Measurements from ENCODE around the gene ERGIC1. TPM values are rescaled to one million over a fixed set of nuclear protein-coding genes. Genes with fewer than 3 reads are reported as not detected.
A peak's percentile ranks its signal among the peaks of the same experiment; 100 is the strongest.

ERGIC1 gene
- total and polyA plus RNA-seq, 2 of the 13 experiments (the other 11 are each of a cell fraction or from before 2014, with no cell fraction given): 78.5 to 184 TPM

- no peak for TF ChIP-seq HMGXB3 (CRISPR knock-in tag; IDR thresholded peaks at IDR 0.05; ENCODE audit: borderline replicate concordance)
- no peak for TF ChIP-seq RAD51 (IDR thresholded peaks at IDR 0.05; ENCODE audit: borderline replicate concordance)
- TF ChIP-seq ZNF451 (CRISPR knock-in tag; IDR thresholded peaks at IDR 0.05): 0 out of 2 replicates have a peak, but pooled peaks have one; percentile 60
- TF ChIP-seq MED1 (CRISPR knock-in tag; IDR thresholded peaks at IDR 0.05): peak; percentile 92
- 0 out of 2 replicates have a peak, but pooled peaks have one; percentile 24 for TF ChIP-seq ISL2 (CRISPR knock-in tag; IDR thresholded peaks at IDR 0.05)
- TF ChIP-seq HOXA3 (CRISPR knock-in tag; IDR thresholded peaks at IDR 0.05): peak; percentile 78; the same call in 1 of the 2 replicates
- TF ChIP-seq SMYD3 (CRISPR knock-in tag; IDR thresholded peaks at IDR 0.05): no peak
- 0 out of 2 replicates have a peak, but pooled peaks have one; percentile 25 for TF ChIP-seq HOMEZ (CRISPR knock-in tag; IDR thresholded peaks at IDR 0.05; ENCODE audit: low read depth)
- no peak for TF ChIP-seq ETS1 (CRISPR knock-in tag; IDR thresholded peaks at IDR 0.05)
- TF ChIP-seq HMG20A (CRISPR knock-in tag; IDR thresholded peaks at IDR 0.05; ENCODE audit: borderline replicate concordance): peak; percentile 55; the same call in 1 of the 2 replicates
- TF ChIP-seq ZNF547 (CRISPR knock-in tag; IDR thresholded peaks at IDR 0.05): no peak
- TF ChIP-seq SPEN (CRISPR knock-in tag; IDR thresholded peaks at IDR 0.05; ENCODE audit: low read depth): peak; percentile 61; the same call in 1 of the 2 replicates
- no peak for TF ChIP-seq ZNF883 (CRISPR knock-in tag; IDR thresholded peaks at IDR 0.05; ENCODE audit: not compliant biosample characterization)
- TF ChIP-seq HNF1A (IDR thresholded peaks at IDR 0.05; ENCODE audit: low read depth): no peak
- TF ChIP-seq HNF1A (CRISPR knock-in tag; IDR thresholded peaks at IDR 0.05; ENCODE audit: borderline replicate concordance): no peak
- peak; percentile 90 for TF ChIP-seq MAX (IDR thresholded peaks at IDR 0.05)
- no peak for TF ChIP-seq ZFYVE20 (CRISPR knock-in tag; IDR thresholded peaks at IDR 0.05; ENCODE audit: borderline replicate concordance, low read depth)
Observed at GRCh38 chr5:172832383-172833315, 1.4 kb upstream of the ERGIC1 start (continued).
